Measurements from ENCODE around the gene SHKBP1. TPM values are rescaled to one million over a fixed set of nuclear protein-coding genes. Genes with fewer than 3 reads are reported as not detected.

Gene SHKBP1
- total RNA-seq, 1 donor from 2014 or later: 56.3 TPM

- H3K27me3 ChIP-seq (ENCODE audit: insufficient read depth, low read length): no peaks in the 10 kb centered on the region
- H3K9ac ChIP-seq (ENCODE audit: low read length): no peak overlapping the region
- no peak overlapping the region for H3K27ac ChIP-seq (ENCODE audit: low read depth, low read length)
- H3K9me3 ChIP-seq (ENCODE audit: insufficient read depth, low read depth, low read length): no peaks in the 10 kb centered on the region
- Mint-ChIP-seq H3K4me1 (ENCODE audit: low read depth, unreplicated experiment) (peaks cover 4% of the 10 kb centered on the region), H3K27ac (ENCODE audit: unreplicated experiment) (no peak overlapping the region), H3K36me3 (ENCODE audit: low read depth, unreplicated experiment) (peaks cover 29% of the 10 kb centered on the region), H3K4me3 (ENCODE audit: unreplicated experiment) (no peak overlapping the region), H3K9me3 (ENCODE audit: unreplicated experiment) (no peaks in the 10 kb centered on the region), H3K27me3 (ENCODE audit: low read depth, unreplicated experiment) (no peaks in the 10 kb centered on the region)
- H3K4me2 ChIP-seq (ENCODE audit: low read length): no peak overlapping the region
- H2AFZ ChIP-seq (ENCODE audit: low read depth, low read length): no peak overlapping the region
- no peaks in the 10 kb centered on the region for H4K20me1 ChIP-seq (ENCODE audit: insufficient read depth, low read length)
- DNase-seq (ENCODE audit: low read depth) (no peak), FAIRE-seq (no peak)
- no peak overlapping the region for H3K4me3 ChIP-seq (ENCODE audit: insufficient read depth, low read depth, low read length)
- no peak for TF ChIP-seq CTCF (IDR thresholded peaks at IDR 0.05; ENCODE audit: insufficient read depth, low read depth, low read length)
- TF ChIP-seq EZH2 (IDR thresholded peaks at IDR 0.05; ENCODE audit: insufficient read depth, low read length): no peak
- peaks cover 15% of the 10 kb centered on the region for H3K4me1 ChIP-seq (ENCODE audit: insufficient read depth, low read length)
- peaks cover 8% of the 10 kb centered on the region for H3K79me2 ChIP-seq (ENCODE audit: insufficient read depth, low read length)
- peaks cover 3% of the 10 kb centered on the region for H3K36me3 ChIP-seq (ENCODE audit: insufficient read depth, low read length)
Observed at GRCh38 chr19:40581531-40581930, 4.9 kb downstream of the SHKBP1 start.

- H3K4me3 ChIP-seq (ENCODE audit: insufficient read depth, low read depth, low read length): no peak overlapping the region
- Mint-ChIP-seq H3K4me1 (ENCODE audit: low read depth, unreplicated experiment) (peaks cover 4% of the 10 kb centered on the region), H3K27me3 (ENCODE audit: low read depth, unreplicated experiment) (no peaks in the 10 kb centered on the region), H3K9me3 (ENCODE audit: unreplicated experiment) (no peaks in the 10 kb centered on the region), H3K36me3 (ENCODE audit: low read depth, unreplicated experiment) (peaks cover 34% of the 10 kb centered on the region), H3K4me3 (ENCODE audit: unreplicated experiment) (no peak overlapping the region), H3K27ac (ENCODE audit: unreplicated experiment) (peak overlapping the region; percentile 41)
- H3K9me3 ChIP-seq (ENCODE audit: insufficient read depth, low read depth, low read length): no peaks in the 10 kb centered on the region
- H3K27ac ChIP-seq (ENCODE audit: low read depth, low read length): no peak overlapping the region
- peaks cover 15% of the 10 kb centered on the region for H3K4me1 ChIP-seq (ENCODE audit: insufficient read depth, low read length)
- no peak for FAIRE-seq
- no peak overlapping the region for H2AFZ ChIP-seq (ENCODE audit: low read depth, low read length)
- DNase-seq (ENCODE audit: low read depth): no peak
- no peak overlapping the region for H3K9ac ChIP-seq (ENCODE audit: low read length)
- no peak for TF ChIP-seq CTCF (IDR thresholded peaks at IDR 0.05; ENCODE audit: insufficient read depth, low read depth, low read length)
- no peak for TF ChIP-seq EZH2 (IDR thresholded peaks at IDR 0.05; ENCODE audit: insufficient read depth, low read length)
- H4K20me1 ChIP-seq (ENCODE audit: insufficient read depth, low read length): no peaks in the 10 kb centered on the region
- H3K36me3 ChIP-seq (ENCODE audit: insufficient read depth, low read length): peaks cover 3% of the 10 kb centered on the region
- H3K27me3 ChIP-seq (ENCODE audit: insufficient read depth, low read length): no peaks in the 10 kb centered on the region
- H3K4me2 ChIP-seq (ENCODE audit: low read length): no peak overlapping the region
- peaks cover 3% of the 10 kb centered on the region for H3K79me2 ChIP-seq (ENCODE audit: insufficient read depth, low read length)
Observed at GRCh38 chr19:40582467-40582866, 5.8 kb downstream of the SHKBP1 start.

- Histone ChIP-seq H3K4me3 (ENCODE audit: insufficient read depth, low read depth, low read length) (no peak overlapping the region), H3K36me3 (ENCODE audit: insufficient read depth, low read length) (peaks cover 3% of the 10 kb centered on the region), H3K4me2 (ENCODE audit: low read length) (no peak overlapping the region), H4K20me1 (ENCODE audit: insufficient read depth, low read length) (no peaks in the 10 kb centered on the region), H2AFZ (ENCODE audit: low read depth, low read length) (no peak overlapping the region), H3K79me2 (ENCODE audit: insufficient read depth, low read length) (no peaks in the 10 kb centered on the region), H3K27me3 (ENCODE audit: insufficient read depth, low read length) (no peaks in the 10 kb centered on the region), H3K4me1 (ENCODE audit: insufficient read depth, low read length) (peaks cover 17% of the 10 kb centered on the region), H3K9me3 (ENCODE audit: insufficient read depth, low read depth, low read length) (no peaks in the 10 kb centered on the region), H3K9ac (ENCODE audit: low read length) (no peak overlapping the region), H3K27ac (ENCODE audit: low read depth, low read length) (no peak overlapping the region)
- Mint-ChIP-seq H3K27ac (ENCODE audit: unreplicated experiment) (no peak overlapping the region), H3K27me3 (ENCODE audit: low read depth, unreplicated experiment) (no peaks in the 10 kb centered on the region), H3K4me3 (ENCODE audit: unreplicated experiment) (no peak overlapping the region), H3K9me3 (ENCODE audit: unreplicated experiment) (no peaks in the 10 kb centered on the region), H3K4me1 (ENCODE audit: low read depth, unreplicated experiment) (peaks cover 8% of the 10 kb centered on the region), H3K36me3 (ENCODE audit: low read depth, unreplicated experiment) (peaks cover 39% of the 10 kb centered on the region)
- no peak for FAIRE-seq
- TF ChIP-seq EZH2 (IDR thresholded peaks at IDR 0.05; ENCODE audit: insufficient read depth, low read length) (no peak), CTCF (IDR thresholded peaks at IDR 0.05; ENCODE audit: insufficient read depth, low read depth, low read length) (no peak)
- DNase-seq (ENCODE audit: low read depth): no peak
Observed at GRCh38 chr19:40583283-40583682, 6.6 kb downstream of the SHKBP1 start.

All from astrocyte (in vitro differentiated cells and primary cell).